Measurements from ENCODE around the gene MTA1. TPM values are rescaled to one million over a fixed set of nuclear protein-coding genes. Genes with fewer than 3 reads are reported as not detected.

MTA1 gene
- total RNA-seq, 1 donor from 2014 or later: 64.1 TPM

DNA sequence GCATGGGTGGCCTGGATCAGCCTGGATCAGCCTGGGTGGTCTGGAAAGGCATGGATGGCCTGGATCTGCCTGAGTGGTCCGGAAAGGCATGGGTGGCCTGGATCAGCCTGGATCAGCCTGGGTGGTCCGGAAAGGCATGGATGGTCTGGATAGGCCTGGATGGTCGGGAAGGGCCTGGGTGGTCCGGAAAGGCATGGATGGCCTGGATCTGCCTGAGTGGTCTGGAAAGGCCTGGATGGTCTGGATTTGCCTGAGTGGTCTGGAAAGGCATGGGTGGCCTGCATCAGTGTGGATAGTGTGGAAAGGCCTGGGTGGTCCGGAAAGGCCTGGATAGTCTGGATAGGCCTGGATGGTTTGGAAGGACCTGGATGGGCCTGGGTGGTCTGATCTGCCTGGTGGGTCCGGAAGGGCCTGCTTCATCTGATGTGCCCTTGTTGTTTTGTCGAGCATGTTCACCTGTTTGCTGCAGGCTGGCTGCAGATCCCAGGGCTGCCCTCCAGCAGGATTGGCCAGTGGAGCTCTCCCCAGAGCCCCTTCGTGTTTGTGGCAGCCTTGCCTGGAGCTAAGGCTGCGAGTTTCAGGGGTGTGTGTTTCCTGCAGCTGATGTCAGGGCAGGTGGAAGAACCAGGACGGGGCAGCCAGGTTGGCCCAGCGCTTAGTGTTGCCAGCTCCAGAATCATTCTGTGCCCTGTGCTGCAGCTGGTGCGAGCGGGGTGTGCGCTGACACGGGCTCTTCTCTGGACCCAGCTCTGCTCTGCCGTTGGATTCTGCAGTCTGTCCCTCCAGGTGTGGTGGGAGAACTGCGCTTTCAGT, 40.5 kb upstream of the MTA1 start:
- no peak overlapping the region for H3K4me3 ChIP-seq (ENCODE audit: low read depth, low read length)
- TF ChIP-seq, protein P1, sequence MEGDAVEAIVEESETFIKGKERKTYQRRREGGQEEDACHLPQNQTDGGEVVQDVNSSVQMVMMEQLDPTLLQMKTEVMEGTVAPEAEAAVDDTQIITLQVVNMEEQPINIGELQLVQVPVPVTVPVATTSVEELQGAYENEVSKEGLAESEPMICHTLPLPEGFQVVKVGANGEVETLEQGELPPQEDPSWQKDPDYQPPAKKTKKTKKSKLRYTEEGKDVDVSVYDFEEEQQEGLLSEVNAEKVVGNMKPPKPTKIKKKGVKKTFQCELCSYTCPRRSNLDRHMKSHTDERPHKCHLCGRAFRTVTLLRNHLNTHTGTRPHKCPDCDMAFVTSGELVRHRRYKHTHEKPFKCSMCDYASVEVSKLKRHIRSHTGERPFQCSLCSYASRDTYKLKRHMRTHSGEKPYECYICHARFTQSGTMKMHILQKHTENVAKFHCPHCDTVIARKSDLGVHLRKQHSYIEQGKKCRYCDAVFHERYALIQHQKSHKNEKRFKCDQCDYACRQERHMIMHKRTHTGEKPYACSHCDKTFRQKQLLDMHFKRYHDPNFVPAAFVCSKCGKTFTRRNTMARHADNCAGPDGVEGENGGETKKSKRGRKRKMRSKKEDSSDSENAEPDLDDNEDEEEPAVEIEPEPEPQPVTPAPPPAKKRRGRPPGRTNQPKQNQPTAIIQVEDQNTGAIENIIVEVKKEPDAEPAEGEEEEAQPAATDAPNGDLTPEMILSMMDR (conservative IDR thresholded peaks at IDR 0.05; ENCODE audit: low read depth, low read length): no peak
- DNase-seq (ENCODE audit: low read depth): no peak

DNA sequence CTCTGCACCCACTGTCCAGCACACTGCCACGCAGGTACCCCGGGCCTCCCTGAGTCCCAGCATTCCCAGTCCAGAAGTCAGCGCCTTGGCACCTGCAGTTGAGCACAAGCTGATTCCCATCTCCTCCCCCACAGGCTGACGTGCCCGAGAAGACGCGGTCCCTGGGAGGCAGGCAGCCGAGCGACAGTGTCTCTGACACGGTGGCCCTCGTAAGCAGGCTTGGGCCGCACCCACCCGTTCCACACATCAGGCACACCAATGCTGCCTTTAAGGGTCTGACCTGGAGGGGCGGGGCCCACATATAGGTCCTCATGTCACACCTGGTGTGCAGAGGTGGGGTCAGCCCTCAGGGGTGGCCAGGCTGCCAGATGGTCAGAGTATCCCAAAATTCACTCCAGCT, 39.7 kb upstream of the MTA1 start:
- no peak for DNase-seq (ENCODE audit: low read depth)

DNA sequence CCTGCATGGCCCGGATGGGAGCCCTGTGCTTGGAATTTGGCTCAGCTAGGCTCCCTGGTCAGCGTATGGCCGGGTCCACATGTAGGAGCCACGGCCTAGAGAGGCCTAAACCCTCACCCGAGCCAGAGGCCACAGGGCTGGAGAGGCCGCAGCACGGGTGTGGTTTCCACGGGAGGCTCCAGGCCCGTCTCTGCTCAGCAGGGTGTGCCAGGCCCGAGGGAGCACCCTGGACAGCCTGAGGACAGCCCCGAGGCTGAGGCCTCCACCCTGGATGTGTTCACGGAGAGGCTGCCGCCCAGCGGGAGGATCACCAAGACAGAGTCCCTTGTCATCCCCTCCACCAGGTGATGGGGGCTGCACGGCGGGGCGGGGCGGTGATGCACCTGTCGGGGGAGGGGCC, 38.9 kb upstream of the MTA1 start:
- TF ChIP-seq, protein P1 (conservative IDR thresholded peaks at IDR 0.05; ENCODE audit: low read depth, low read length): no peak
- H3K4me3 ChIP-seq (ENCODE audit: low read depth, low read length): no peak overlapping the region
- DNase-seq (ENCODE audit: low read depth): no peak

More for the DNA sequence above, 39.7 kb upstream of the MTA1 start:
- TF ChIP-seq, protein P1 (conservative IDR thresholded peaks at IDR 0.05; ENCODE audit: low read depth, low read length): no peak
- H3K4me3 ChIP-seq (ENCODE audit: low read depth, low read length): no peak overlapping the region

DNA sequence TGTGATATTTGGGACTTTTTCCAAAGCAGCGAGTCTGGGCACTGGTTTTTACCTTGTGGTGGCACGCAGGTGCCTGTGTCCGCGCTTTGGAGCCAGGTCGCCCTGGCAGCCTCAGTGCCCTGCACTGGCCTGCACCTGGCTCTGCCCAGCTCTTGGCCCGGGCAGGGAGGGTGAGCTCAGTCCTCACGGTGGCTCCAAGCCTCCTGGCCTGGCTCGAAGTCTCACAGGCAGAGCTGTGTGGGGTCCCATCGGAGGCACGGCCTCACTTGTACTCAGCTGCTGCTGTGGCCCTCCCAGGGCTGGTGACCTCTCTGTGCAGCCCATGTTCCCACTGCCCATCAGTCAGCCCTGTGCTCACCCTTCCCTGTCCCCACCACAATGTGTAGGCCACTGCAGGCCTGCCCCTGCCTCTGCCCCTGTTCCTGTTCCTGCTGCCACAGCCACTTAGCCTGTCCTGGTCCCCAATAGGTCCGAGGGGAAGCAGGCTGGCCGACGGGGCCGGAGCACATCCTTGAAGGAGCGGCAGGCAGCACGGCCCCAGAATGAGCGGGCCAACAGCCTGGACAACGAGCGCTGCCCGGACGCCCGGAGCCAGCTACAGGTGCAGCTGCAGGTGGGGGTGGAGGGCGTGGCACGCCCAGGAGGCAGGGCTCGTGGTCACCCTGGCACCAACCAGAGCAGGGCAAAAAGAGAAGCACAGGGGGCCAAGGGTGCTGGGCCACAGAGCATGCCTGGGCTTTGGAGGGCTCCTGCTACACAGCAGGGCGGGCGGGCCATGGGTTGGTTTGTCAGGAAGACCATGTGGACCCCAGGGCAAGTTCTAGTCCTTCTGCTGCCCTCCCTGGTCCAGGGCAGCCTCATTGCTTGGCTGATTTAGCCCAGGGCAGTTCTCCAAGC, 37.9 kb upstream of the MTA1 start:
- TF ChIP-seq, protein P1 (conservative IDR thresholded peaks at IDR 0.05; ENCODE audit: low read depth, low read length): no peak
- no peak overlapping the region for H3K4me3 ChIP-seq (ENCODE audit: low read depth, low read length)
- DNase-seq (ENCODE audit: low read depth): no peak

DNA sequence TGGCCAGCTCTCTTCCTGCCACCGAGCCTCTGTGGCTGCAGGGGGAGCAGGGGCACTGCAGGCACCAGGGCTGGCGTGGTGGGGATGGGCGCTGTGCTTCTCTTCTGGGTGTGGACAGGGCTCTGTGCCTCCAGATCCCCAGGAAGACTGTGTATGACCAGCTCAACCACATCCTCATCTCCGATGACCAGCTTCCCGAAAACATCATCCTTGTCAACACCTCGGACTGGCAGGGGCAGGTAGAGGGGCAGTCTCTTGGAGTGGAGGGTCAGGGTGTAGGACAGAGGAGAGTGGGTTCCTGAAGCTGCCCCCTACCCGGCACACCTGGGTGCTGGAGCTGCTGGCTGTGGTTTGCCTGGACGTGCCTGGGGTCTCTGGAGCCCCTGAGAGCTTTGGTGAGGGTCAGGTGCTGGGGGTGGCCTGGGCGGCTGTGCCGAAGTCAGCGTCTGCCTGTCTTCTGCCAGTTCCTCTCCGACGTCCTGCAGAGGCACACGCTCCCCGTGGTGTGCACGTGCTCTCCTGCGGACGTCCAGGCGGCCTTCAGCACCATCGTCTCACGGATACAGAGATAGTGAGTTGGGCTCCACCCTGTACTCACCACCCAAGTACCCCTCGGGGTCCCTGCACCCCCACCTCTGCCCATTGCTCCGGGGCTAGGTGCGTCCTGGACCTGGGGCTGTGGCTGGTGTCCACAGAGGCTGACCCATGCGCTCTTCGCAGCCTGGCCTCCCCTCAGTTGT, 37.1 kb upstream of the MTA1 start:
- DNase-seq (ENCODE audit: low read depth): no peak
- TF ChIP-seq, protein P1 (conservative IDR thresholded peaks at IDR 0.05; ENCODE audit: low read depth, low read length): no peak
- no peak overlapping the region for H3K4me3 ChIP-seq (ENCODE audit: low read depth, low read length)

DNA sequence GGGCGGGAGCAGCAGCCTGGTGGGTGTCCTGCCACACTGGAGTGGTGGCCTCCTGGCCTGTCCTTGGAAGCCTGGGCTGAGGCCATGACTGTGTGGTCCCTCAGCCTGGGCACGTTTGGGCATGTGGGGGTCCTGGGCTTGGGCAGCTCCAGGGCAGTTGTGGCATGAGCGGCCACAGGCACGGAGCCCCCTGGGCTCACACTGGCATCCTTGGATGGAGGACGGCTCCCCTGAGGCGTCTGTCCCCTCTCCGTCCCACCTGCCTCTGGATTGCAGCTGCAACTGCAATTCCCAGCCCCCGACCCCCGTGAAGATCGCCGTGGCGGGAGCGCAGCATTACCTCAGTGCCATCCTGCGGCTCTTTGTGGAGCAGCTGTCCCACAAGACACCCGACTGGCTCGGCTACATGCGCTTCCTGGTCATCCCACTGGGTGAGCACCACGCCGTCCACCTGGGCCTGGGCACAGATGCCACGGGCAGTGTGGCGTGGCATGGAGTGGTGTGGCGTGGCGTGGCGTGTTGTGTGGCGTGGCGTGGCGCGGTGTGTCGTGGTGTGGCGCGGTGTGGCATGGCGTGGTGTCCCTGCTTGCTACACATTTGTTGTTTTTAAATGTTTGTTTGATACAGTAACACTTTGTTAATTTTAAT, 36.4 kb upstream of the MTA1 start:
- H3K4me3 ChIP-seq (ENCODE audit: low read depth, low read length): no peak overlapping the region
- TF ChIP-seq, protein P1 (conservative IDR thresholded peaks at IDR 0.05; ENCODE audit: low read depth, low read length): no peak
- DNase-seq (ENCODE audit: low read depth): no peak
